Tibial nerve (tissue), 4 donors: ENCODE results near the gene SNN. TPM values are rescaled to one million over a fixed set of nuclear protein-coding genes. Genes with fewer than 3 reads are reported as not detected.

ENCODE experiments used
- DNase-seq, 2 donors: peaks; one replicate each; pipeline ENCODE4 v3.0.0-alpha.2; 2019; ENCODE audit warnings: low spot score in 2 of 2
- H3K27ac ChIP-seq, 4 donors: fragments of 200-600 bp; sonication (generic) in 3 of 4; one replicate each; pipeline ENCODE4 v1.5.1; 2017 to 2019; ENCODE audit warnings: mild to moderate bottlenecking in 1 of 4
- H3K27me3 ChIP-seq, 2 donors: fragments of 200-600 bp; sonication (generic) in 1 of 2; one replicate each; pipeline versions ENCODE4 v1.5.1 to v1.6.0; 2017 to 2019
- H3K36me3 ChIP-seq, 3 donors: fragments of 200-600 bp; sonication (generic); one replicate each; pipeline ENCODE4 v1.5.1; 2018 to 2019
- H3K4me1 ChIP-seq, 4 donors: fragments of 200-600 bp; sonication (generic) in 3 of 4; one replicate each; pipeline ENCODE4 v1.5.1; 2017 to 2019
- H3K4me3 ChIP-seq, 4 donors: fragments of 200-600 bp; sonication (generic) in 3 of 4; one replicate each; pipeline ENCODE4 v1.5.1; 2017 to 2019; ENCODE audit warnings: mild to moderate bottlenecking in 1 of 4, moderate library complexity in 1 of 4
- H3K9me3 ChIP-seq, 4 donors: fragments of 200-600 bp; sonication (generic) in 3 of 4; one replicate each; pipeline ENCODE4 v1.5.1; 2017 to 2019
- CTCF ChIP-seq, 5 experiments: fragments of 200-600 bp in 3 of 5; fragments of 450-650 bp in 2 of 5; sonication (generic) in 3 of 5; IDR thresholded peaks; one replicate each; pipeline ENCODE4 v1.5.1; 2016 to 2019; ENCODE audit warnings: antibody characterized with exemption in 5 of 5, mild to moderate bottlenecking in 3 of 5, moderate library complexity in 2 of 5
- EP300 ChIP-seq, 2 donors: sonication (generic); formaldehyde crosslinking; IDR thresholded peaks; one replicate each; pipeline ENCODE4 v1.6.1; 2017; ENCODE audit warnings: antibody characterized with exemption in 2 of 2, mild to moderate bottlenecking in 1 of 2
- POLR2A ChIP-seq, 2 donors: fragments of 450-650 bp; IDR thresholded peaks; one replicate each; pipeline ENCODE4 v1.6.1; 2017; ENCODE audit warnings: antibody characterized with exemption in 2 of 2, mild to moderate bottlenecking in 2 of 2, moderate library complexity in 2 of 2
- WGBS, 2 donors: methylation state at CpG; one replicate each; pipeline ENCODE4 v1.1.5; 2018; 5-methylcytosine and 5-hydroxymethylcytosine counted together
- total RNA-seq, 4 donors: library from RNA; depleted of rRNA; stranded (reverse); fragments of >200 nt; gene quantifications; one replicate each; pipeline ENCODE4 v1.1.0, GENCODE V29; 2016

SNN gene
- total RNA-seq, 4 donors from 2014 or later = 24.3 to 30.6 (median 27.0) TPM

GRCh38 chr16:11700264-11701029, 32.2 kb downstream of the SNN start:
- Histone ChIP-seq H3K27ac (no peak overlapping the region), H3K36me3 (peaks cover 0 to 70% (median 15%) of the 10 kb centered on the region in 3 donors), H3K4me1 (peaks cover 0 to 5% (median 0%) of the 10 kb centered on the region in 4 donors), H3K27me3 (no peaks in the 10 kb centered on the region), H3K4me3 (no peak overlapping the region), H3K9me3 (no peaks in the 10 kb centered on the region)
- DNase-seq = no peak
- 79 to 80% methylated on average over 9 of the region's 9 CpGs for WGBS, 2 donors
- TF ChIP-seq POLR2A (IDR thresholded peaks at IDR 0.05) (no peak), CTCF (IDR thresholded peaks at IDR 0.05) (no peak), EP300 (IDR thresholded peaks at IDR 0.05) (no peak)

DNA sequence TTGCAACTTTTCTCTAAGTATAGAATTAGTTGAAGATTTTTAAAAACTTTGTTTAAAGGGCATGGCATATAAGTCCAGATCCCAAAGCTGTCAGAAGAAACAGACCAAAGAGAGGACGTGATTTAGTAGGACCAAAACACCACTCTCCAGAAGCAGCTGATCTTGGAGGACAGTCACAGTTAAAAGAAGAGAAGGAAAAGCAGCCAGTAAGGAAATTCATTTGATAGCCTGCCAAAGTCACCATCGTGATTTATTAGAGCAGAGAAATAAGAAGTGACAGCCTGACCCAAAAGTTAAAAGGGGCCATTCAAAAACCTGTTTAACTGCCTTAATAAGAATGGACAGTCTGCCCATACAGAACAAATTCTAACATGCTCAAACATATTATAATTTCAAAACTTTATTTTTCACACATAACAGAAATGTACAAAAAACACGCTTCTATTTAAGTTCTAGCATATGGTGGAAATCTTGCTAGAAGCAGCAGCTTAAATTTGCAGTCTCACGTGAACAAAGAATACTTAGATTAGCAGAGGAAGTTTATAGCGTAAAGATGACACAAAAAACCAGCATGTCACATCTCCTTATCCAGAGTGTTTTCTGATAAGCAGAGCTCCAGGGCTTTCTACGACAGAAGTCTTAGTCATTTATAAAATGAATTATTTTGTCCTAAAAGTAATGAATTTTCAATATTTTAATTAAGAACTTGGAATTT, 37.2 kb downstream of the SNN start:
- H3K36me3 ChIP-seq = peaks cover 0 to 39% (median 5%) of the 10 kb centered on the region in 3 donors
- no peaks in the 10 kb centered on the region for H3K27me3 ChIP-seq
- no peak overlapping the region for H3K27ac ChIP-seq
- no peak for DNase-seq
- no peak overlapping the region for H3K4me3 ChIP-seq
- H3K4me1 ChIP-seq = peaks cover 0 to 21% (median 0%) of the 10 kb centered on the region in 4 donors
- 52 to 66% methylated on average over 6 of the region's 6 CpGs for WGBS, 2 donors
- TF ChIP-seq POLR2A (IDR thresholded peaks at IDR 0.05) (no peak), EP300 (IDR thresholded peaks at IDR 0.05) (no peak), CTCF (IDR thresholded peaks at IDR 0.05) (no peak)
- no peaks in the 10 kb centered on the region for H3K9me3 ChIP-seq

DNA sequence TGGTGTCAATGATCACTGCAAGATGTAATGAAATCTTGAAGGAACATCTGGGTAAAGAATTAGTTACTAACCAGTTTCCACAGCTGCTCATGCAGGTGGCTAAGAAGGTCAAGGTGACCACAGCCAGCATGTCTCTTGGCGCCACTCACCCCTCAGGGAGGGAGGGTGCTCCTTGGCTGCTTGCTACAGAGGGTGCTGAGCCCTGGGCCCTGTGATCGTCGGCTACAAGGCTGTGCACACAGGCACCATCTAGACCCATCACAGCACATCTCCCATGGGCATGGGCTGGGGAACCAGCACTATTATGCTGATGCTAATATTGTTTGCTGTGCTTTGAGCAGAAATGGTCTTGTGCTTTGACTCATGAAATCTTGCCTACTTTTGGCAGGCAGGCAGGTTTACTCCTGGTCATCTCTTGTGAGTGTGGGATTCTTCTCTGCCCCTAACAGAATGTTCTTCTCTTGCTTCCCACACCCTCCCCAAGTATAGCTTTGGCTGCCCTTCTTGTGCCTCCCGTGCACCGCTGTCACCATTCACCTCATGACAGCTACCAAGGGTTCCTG, 38.0 kb downstream of the SNN start:
- TF ChIP-seq POLR2A (IDR thresholded peaks at IDR 0.05) (no peak), CTCF (IDR thresholded peaks at IDR 0.05) (no peak), EP300 (IDR thresholded peaks at IDR 0.05) (peak in 1 of 2 donors; percentile 9)
- H3K9me3 ChIP-seq = no peaks in the 10 kb centered on the region
- H3K36me3 ChIP-seq = peaks cover 0 to 45% (median 4%) of the 10 kb centered on the region in 3 donors
- DNase-seq = no peak
- no peaks in the 10 kb centered on the region for H3K27me3 ChIP-seq
- peak overlapping the region in 1 of 4 donors; percentile 7 for H3K27ac ChIP-seq
- peaks cover 0 to 24% (median 0%) of the 10 kb centered on the region in 4 donors for H3K4me1 ChIP-seq
- WGBS, 2 donors = 80 to 81% methylated on average over 5 of the region's 5 CpGs
- no peak overlapping the region for H3K4me3 ChIP-seq

DNA sequence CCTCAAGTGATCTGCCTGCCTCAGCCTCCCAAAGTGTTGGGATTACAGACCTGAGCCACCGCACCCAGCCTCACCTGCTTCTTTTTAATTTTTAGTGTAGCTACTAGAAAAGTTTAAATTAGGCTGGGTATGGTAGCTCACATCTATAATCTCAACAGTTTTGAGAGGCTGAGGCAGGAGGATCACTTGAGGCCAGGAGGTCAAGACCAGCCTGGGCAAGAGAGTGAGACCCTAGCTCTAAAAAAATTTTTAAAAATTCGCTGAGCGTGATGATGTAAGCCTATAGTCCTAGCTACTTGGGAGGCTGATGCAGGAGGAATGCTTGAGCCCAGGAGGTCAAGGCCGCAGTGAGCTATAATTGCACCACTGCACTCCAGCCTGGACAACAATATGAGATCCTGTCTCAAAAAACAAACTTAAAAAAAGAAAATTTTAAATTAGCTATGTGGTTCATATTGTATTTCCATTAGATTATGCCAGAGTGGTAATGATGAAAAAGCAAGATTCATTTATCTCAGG, 39.5 kb downstream of the SNN start:
- 89 to 96% methylated on average over 4 of the region's 4 CpGs for WGBS, 2 donors
- no peak for TF ChIP-seq EP300 (IDR thresholded peaks at IDR 0.05)
- TF ChIP-seq POLR2A (IDR thresholded peaks at IDR 0.05) = no peak
- TF ChIP-seq CTCF (IDR thresholded peaks at IDR 0.05) = no peak
- Histone ChIP-seq H3K4me3 (no peak overlapping the region), H3K9me3 (no peaks in the 10 kb centered on the region), H3K27ac (no peak overlapping the region), H3K4me1 (peaks cover 0 to 24% (median 0%) of the 10 kb centered on the region in 4 donors), H3K27me3 (no peaks in the 10 kb centered on the region), H3K36me3 (peaks cover 0 to 44% (median 4%) of the 10 kb centered on the region in 3 donors)
- no peak for DNase-seq
